ENCODE data around the gene KCND3.

- no peak for TF ChIP-seq TSHZ2 (CRISPR knock-in tag; IDR thresholded peaks at IDR 0.05)
- no peak for TF ChIP-seq RARB (CRISPR knock-in tag; IDR thresholded peaks at IDR 0.05)
- no peak for TF ChIP-seq ZFP3 (CRISPR knock-in tag; IDR thresholded peaks at IDR 0.05)
- TF ChIP-seq, protein P1, sequence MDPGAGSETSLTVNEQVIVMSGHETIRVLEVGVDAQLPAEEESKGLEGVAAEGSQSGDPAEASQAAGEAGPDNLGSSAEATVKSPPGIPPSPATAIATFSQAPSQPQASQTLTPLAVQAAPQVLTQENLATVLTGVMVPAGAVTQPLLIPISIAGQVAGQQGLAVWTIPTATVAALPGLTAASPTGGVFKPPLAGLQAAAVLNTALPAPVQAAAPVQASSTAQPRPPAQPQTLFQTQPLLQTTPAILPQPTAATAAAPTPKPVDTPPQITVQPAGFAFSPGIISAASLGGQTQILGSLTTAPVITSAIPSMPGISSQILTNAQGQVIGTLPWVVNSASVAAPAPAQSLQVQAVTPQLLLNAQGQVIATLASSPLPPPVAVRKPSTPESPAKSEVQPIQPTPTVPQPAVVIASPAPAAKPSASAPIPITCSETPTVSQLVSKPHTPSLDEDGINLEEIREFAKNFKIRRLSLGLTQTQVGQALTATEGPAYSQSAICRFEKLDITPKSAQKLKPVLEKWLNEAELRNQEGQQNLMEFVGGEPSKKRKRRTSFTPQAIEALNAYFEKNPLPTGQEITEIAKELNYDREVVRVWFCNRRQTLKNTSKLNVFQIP (CRISPR knock-in tag; IDR thresholded peaks at IDR 0.05; ENCODE audit: borderline replicate concordance, low read depth) = no peak
- no peak for TF ChIP-seq SNAI2 (CRISPR knock-in tag; IDR thresholded peaks at IDR 0.05)
- TF ChIP-seq GLIS3 (CRISPR knock-in tag; IDR thresholded peaks at IDR 0.05) = no peak
- TF ChIP-seq PPARA (CRISPR knock-in tag; IDR thresholded peaks at IDR 0.05; ENCODE audit: borderline replicate concordance) = no peak
- no peak for TF ChIP-seq CREB5 (CRISPR knock-in tag; IDR thresholded peaks at IDR 0.05; ENCODE audit: low read depth)
Measured at GRCh38 chr1:112002514-112002913, 13.0 kb upstream of the KCND3 start.

Measured in SK-N-SH treated with all-trans-retinoic acid at 6 μM for 48 hours (cell line).